K562 (cell line): ENCODE data around the gene TRIM25. TPM values are rescaled to one million over a fixed set of nuclear protein-coding genes. Genes with fewer than 3 reads are reported as not detected.

Experiments
- BMI1 ChIP-seq: fragments of 150-350 bp; IDR thresholded peaks from 2 replicates; pipeline ENCODE4 v1.6.1; 2014; ENCODE audit warnings: low read length
- CEBPG ChIP-seq, 3 experiments: fragments of 200-800 bp in 1 of 3; sonication (Bioruptor generic) in 1 of 3; sonication (generic) in 1 of 3; formaldehyde crosslinking in 1 of 3; IDR thresholded peaks in 2 of 3; conservative IDR thresholded peaks in 1 of 3; 2 replicates each; pipeline versions ENCODE4 v1.6.1 to v1.8.0; 2016 to 2022; ENCODE audit warnings: missing compliant biosample characterization in 2 of 3, missing genetic modification characterization in 2 of 3, mild to moderate bottlenecking in 1 of 3, missing genetic modification reagents in 1 of 3
- CHD4 ChIP-seq: fragments of 200-600 bp; sonication (generic); IDR thresholded peaks from 3 replicates; pipeline ENCODE4 v1.6.1; 2012; ENCODE audit warnings: low read depth, mild to moderate bottlenecking, mixed read lengths, low read length, inconsistent platforms; ENCODE audit not compliant: insufficient read depth, insufficient replicate concordance, poor library complexity, severe bottlenecking
- DIDO1 ChIP-seq: fragments of 450-650 bp; IDR thresholded peaks from 2 replicates; pipeline ENCODE4 v1.6.1; 2016; ENCODE audit warnings: low read depth, missing biosample characterization, missing genetic modification characterization
- GATA2 ChIP-seq: sonication (generic); formaldehyde crosslinking; IDR thresholded peaks from 2 replicates; pipeline ENCODE4 v1.4.0; 2020; ENCODE audit warnings: mild to moderate bottlenecking, missing genetic modification reagents
- HDAC2 ChIP-seq: fragments of 450-650 bp; IDR thresholded peaks from 2 replicates; pipeline ENCODE4 v1.6.1; 2016; ENCODE audit warnings: mild to moderate bottlenecking
- HEY1 ChIP-seq: fragments of 250-450 bp; sonication (Bioruptor Pico); IDR thresholded peaks from 2 replicates; pipeline ENCODE4 v1.5.0; 2020; ENCODE audit warnings: mild to moderate bottlenecking, moderate library complexity, borderline replicate concordance
- IFI16 ChIP-seq: fragments of 250-450 bp; sonication (Bioruptor Pico); IDR thresholded peaks from 2 replicates; pipeline ENCODE4 v2.1.2; 2022; ENCODE audit warnings: mild to moderate bottlenecking, inconsistent platforms
- KAT8 ChIP-seq: fragments of 450-650 bp; IDR thresholded peaks from 2 replicates; pipeline ENCODE4 v1.6.1; 2016; ENCODE audit warnings: low read depth, mild to moderate bottlenecking
- MCM3 ChIP-seq: fragments of 450-650 bp; IDR thresholded peaks from 2 replicates; pipeline ENCODE4 v1.6.1; 2016
- POLR2G ChIP-seq: fragments of 200-400 bp; formaldehyde crosslinking; IDR thresholded peaks from 2 replicates; pipeline ENCODE4 v1.6.1; 2017; ENCODE audit warnings: low read depth, mild to moderate bottlenecking, antibody characterized with exemption, low read length, moderate library complexity
- SAFB ChIP-seq: fragments of 200-400 bp; formaldehyde crosslinking; IDR thresholded peaks from 2 replicates; pipeline ENCODE4 v1.6.1; 2017; ENCODE audit warnings: low read depth, low read length, borderline replicate concordance
- SLC30A9 ChIP-seq: fragments of 250-450 bp; sonication (Bioruptor Pico); IDR thresholded peaks from 2 replicates; pipeline ENCODE4 v1.8.0; 2022; ENCODE audit warnings: mild to moderate bottlenecking, moderate library complexity
- SMARCC2 ChIP-seq: fragments of 450-650 bp; IDR thresholded peaks from 2 replicates; pipeline ENCODE4 v1.6.1; 2017; ENCODE audit warnings: antibody characterized with exemption, moderate library complexity, mild to moderate bottlenecking, low read depth
- SRSF3 ChIP-seq: fragments of 200-400 bp; formaldehyde crosslinking; IDR thresholded peaks from 2 replicates; pipeline ENCODE4 v1.6.1; 2016; ENCODE audit warnings: mild to moderate bottlenecking, low read length, moderate library complexity; ENCODE audit not compliant: insufficient read depth
- STAT5A ChIP-seq: IDR thresholded peaks from 2 replicates; pipeline ENCODE4 v1.6.1; 2012; ENCODE audit warnings: low read length, inconsistent platforms, borderline replicate concordance
- TBL1XR1 ChIP-seq, 2 experiments: IDR thresholded peaks; 2 replicates each; pipeline ENCODE4 v1.6.1; 2012; ENCODE audit warnings: improper control_type of control experiment in 2 of 2, low read length in 2 of 2, mild to moderate bottlenecking in 1 of 2
- TFAM ChIP-seq: fragments of 250-450 bp; sonication (Bioruptor Pico); conservative IDR thresholded peaks from 2 replicates; pipeline ENCODE4 v1.5.0; 2021; ENCODE audit warnings: mild to moderate bottlenecking, moderate library complexity
- ZEB2 ChIP-seq: fragments of 450-650 bp; IDR thresholded peaks from 2 replicates; pipeline ENCODE4 v1.6.1; 2016
- ZNF668 ChIP-seq: fragments of 250-450 bp; sonication (Bioruptor Pico); IDR thresholded peaks from 2 replicates; pipeline ENCODE4 v1.8.0; 2022; ENCODE audit warnings: mild to moderate bottlenecking, inconsistent platforms
- ZNF696 ChIP-seq: fragments of 250-450 bp; sonication (Bioruptor Pico); conservative IDR thresholded peaks from 2 replicates; pipeline ENCODE4 v1.4.0; 2020; ENCODE audit warnings: mild to moderate bottlenecking, moderate library complexity
- polyA plus RNA-seq, 8 experiments: library from polyadenylated mRNA; depleted of rRNA in 4 of 8; stranded (reverse) in 5 of 8; unstranded in 3 of 8; fragments of >200 nt; fragmentation: Nextera tagmentation in 2 of 8; fragmentation: Illumina TruSeq in 1 of 8; extraction: Ambion mirVana in 2 of 8; extraction: Trizol in 1 of 8; gene quantifications; 2 replicates each; pipeline versions ENCODE4 v1.2.1 to v1.2.3, GENCODE V29; 2011 to 2014; ENCODE audit warnings: inconsistent platforms in 1 of 8, missing spikeins in 1 of 8
- total RNA-seq, 7 experiments: library from RNA; depleted of rRNA in 6 of 7; stranded (reverse); fragments of >200 nt in 6 of 7; fragmentation: Illumina TruSeq in 2 of 7; extraction: Trizol in 2 of 7; gene quantifications; 2 replicates each; pipeline versions ENCODE4 v1.2.1 to v1.2.3, GENCODE V29; 2011 to 2021; ENCODE audit warnings: low replicate concordance in 1 of 7
- TF ChIP-seq, protein P1 (sequence below): sonication (generic); formaldehyde crosslinking; IDR thresholded peaks from 2 replicates; pipeline ENCODE4 v1.8.1; 2023; ENCODE audit warnings: mild to moderate bottlenecking, missing genetic modification reagents
- TF ChIP-seq, protein P2 (sequence below): IDR thresholded peaks from 3 replicates; pipeline ENCODE4 v1.6.1; 2011; ENCODE audit warnings: borderline replicate concordance, mild to moderate bottlenecking; ENCODE audit not compliant: insufficient read length, insufficient read depth
- TF ChIP-seq, protein P3 (sequence below): fragments of 450-650 bp; IDR thresholded peaks from 2 replicates; pipeline ENCODE4 v1.6.1; 2018; ENCODE audit warnings: mild to moderate bottlenecking, low read depth; ENCODE audit not compliant: partially characterized antibody
- TF ChIP-seq, protein P4 (sequence below): fragments of 450-650 bp; IDR thresholded peaks from one replicate; pipeline ENCODE4 v1.6.1; 2018; ENCODE audit warnings: mild to moderate bottlenecking, moderate library complexity; ENCODE audit not compliant: partially characterized antibody

The TRIM25 gene
- total and polyA plus RNA-seq, 9 of the 15 experiments (the other 6 are each of a cell fraction or from before 2014, with no cell fraction given), result 5.9 to 49.5 (median 24.5) TPM

DNA sequence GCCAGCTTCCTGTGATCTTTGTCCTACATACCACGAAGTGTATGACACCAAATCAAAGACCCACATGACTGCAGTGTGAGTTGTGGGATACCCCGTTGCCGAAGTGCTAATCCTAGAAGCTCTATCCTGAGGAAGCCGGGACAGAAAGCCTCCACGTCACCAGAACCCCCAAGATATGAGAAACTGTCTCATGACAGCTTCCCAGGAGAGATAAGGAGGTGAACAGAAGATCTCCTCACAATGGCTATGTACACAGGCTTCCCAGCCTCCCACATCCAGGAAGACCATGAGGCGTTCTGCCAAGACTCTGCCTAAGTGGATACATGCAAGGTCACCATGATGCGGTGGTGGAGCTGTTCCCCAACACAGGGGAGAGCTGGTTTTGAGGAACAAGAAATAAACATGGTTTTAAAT is 37.1 kb downstream of the TRIM25 start (continued):
- TF ChIP-seq ZNF696 (no peak), CHD4 (no peak), KAT8 (no peak), CEBPG (CRISPR knock-in tag; IDR thresholded peaks at IDR 0.05) (no peak), CEBPG (tag; conservative IDR thresholded peaks at IDR 0.05 in 1 of 2, IDR thresholded peaks at IDR 0.05 in 1 of 2) (no peak), HEY1 (CRISPR knock-in tag) (no peak), BMI1 (no peak), IFI16 (CRISPR knock-in tag) (no peak), ZEB2 (no peak), SMARCC2 (peak; percentile 64; the same call in 1 of the 2 replicates), MCM3 (no peak), DIDO1 (tag) (no peak), GATA2 (CRISPR knock-in tag) (no peak), SAFB (no peak), STAT5A (no peak), SLC30A9 (CRISPR knock-in tag) (no peak), HDAC2 (0 out of 2 replicates have a peak, but pooled peaks have one; percentile 57), SRSF3 (no peak), ZNF668 (CRISPR knock-in tag) (no peak), POLR2G (no peak), TFAM (CRISPR knock-in tag) (no peak), TBL1XR1 (IDR thresholded peaks at IDR 0.05; ENCODE audit: low read length in 2 of 2) (no peak)
- TF ChIP-seq, protein P1, sequence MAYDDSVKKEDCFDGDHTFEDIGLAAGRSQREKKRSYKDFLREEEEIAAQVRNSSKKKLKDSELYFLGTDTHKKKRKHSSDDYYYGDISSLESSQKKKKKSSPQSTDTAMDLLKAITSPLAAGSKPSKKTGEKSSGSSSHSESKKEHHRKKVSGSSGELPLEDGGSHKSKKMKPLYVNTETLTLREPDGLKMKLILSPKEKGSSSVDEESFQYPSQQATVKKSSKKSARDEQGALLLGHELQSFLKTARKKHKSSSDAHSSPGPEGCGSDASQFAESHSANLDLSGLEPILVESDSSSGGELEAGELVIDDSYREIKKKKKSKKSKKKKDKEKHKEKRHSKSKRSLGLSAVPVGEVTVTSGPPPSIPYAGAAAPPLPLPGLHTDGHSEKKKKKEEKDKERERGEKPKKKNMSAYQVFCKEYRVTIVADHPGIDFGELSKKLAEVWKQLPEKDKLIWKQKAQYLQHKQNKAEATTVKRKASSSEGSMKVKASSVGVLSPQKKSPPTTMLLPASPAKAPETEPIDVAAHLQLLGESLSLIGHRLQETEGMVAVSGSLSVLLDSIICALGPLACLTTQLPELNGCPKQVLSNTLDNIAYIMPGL (CRISPR knock-in tag), result no peak
- TF ChIP-seq, protein P2, sequence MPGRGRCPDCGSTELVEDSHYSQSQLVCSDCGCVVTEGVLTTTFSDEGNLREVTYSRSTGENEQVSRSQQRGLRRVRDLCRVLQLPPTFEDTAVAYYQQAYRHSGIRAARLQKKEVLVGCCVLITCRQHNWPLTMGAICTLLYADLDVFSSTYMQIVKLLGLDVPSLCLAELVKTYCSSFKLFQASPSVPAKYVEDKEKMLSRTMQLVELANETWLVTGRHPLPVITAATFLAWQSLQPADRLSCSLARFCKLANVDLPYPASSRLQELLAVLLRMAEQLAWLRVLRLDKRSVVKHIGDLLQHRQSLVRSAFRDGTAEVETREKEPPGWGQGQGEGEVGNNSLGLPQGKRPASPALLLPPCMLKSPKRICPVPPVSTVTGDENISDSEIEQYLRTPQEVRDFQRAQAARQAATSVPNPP, result no peak
- TF ChIP-seq, protein P3, sequence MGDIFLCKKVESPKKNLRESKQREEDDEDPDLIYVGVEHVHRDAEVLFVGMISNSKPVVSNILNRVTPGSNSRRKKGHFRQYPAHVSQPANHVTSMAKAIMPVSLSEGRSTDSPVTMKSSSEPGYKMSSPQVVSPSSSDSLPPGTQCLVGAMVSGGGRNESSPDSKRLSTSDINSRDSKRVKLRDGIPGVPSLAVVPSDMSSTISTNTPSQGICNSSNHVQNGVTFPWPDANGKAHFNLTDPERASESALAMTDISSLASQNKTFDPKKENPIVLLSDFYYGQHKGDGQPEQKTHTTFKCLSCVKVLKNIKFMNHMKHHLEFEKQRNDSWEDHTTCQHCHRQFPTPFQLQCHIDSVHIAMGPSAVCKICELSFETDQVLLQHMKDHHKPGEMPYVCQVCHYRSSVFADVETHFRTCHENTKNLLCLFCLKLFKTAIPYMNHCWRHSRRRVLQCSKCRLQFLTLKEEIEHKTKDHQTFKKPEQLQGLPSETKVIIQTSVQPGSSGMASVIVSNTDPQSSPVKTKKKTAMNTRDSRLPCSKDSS, result no peak
- TF ChIP-seq, protein P4, sequence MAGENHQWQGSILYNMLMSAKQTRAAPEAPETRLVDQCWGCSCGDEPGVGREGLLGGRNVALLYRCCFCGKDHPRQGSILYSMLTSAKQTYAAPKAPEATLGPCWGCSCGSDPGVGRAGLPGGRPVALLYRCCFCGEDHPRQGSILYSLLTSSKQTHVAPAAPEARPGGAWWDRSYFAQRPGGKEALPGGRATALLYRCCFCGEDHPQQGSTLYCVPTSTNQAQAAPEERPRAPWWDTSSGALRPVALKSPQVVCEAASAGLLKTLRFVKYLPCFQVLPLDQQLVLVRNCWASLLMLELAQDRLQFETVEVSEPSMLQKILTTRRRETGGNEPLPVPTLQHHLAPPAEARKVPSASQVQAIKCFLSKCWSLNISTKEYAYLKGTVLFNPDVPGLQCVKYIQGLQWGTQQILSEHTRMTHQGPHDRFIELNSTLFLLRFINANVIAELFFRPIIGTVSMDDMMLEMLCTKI, result no peak
